ENCODE data around the gene IKZF4.
A peak's percentile ranks its signal among the peaks of the same experiment; 100 is the strongest.
"Not testable (repeated sequence)": the region's sequence is repeated elsewhere in the genome, so short reads cannot be mapped to it uniquely, and the experiment has no call there.

Gene IKZF4

DNA sequence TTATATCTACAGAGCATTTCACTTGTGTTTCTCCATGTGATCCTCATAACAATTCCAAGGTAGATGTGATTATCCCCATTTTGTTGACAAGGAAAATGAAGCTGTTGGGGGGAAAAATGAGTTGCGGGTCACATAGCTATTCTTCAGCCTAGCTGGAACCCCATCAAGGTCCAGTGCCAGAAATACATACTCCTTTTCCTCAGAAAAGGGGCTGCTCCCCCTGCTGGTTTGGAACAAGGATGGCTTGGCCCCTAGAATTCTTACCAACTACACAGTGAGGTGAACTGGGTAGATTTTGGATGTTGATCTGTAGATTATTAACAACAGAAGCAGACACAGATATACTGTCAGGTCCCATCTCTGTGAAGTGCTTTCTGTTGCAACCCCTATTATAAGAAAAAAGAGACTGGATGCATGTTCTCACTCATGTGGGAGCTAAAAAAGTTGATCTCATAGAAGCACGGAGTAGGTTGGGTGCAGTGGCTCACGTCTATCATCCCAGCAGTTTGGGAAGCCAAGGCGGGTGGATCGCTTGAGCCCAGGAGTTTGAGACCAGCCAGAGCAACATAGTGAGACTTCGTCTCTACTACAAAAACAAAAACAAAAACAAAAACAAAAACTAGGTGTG is 8.9 kb downstream of the IKZF4 start:
- TF ChIP-seq TAF1 (IDR thresholded peaks at IDR 0.05; ENCODE audit: borderline replicate concordance, low read depth, low read length) (no peak), POLR2AphosphoS5 (IDR thresholded peaks at IDR 0.05; ENCODE audit: low read depth, low read length) (no peak), POLR2A (IDR thresholded peaks at IDR 0.05; ENCODE audit: low read depth, low read length) (no peak)
- FAIRE-seq = no peak
- DNase-seq (ENCODE audit: insufficient read length) = peak; percentile 36

DNA sequence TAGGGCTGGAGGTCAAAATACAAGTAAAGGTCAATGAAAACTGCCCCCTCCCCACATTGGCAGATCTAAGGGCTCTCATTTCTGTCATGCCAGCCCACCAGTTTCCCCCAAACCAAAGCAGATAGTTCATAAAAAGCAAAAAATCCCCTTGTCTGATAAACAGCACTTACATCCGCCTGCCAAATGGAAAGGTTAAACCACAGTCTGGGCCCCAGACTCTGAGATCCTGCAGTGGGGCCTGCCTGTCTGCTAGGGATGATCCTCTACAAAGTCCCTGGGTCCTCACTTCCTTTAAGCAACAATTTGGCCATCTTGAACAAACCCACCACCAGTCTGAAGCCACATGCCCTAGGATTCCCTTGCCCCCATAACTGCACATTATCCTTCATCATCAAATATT is 11.1 kb downstream of the IKZF4 start:
- FAIRE-seq (no peak), DNase-seq (ENCODE audit: insufficient read length) (no peak)
- TF ChIP-seq TAF1 (IDR thresholded peaks at IDR 0.05; ENCODE audit: borderline replicate concordance, low read depth, low read length) (no peak), POLR2A (IDR thresholded peaks at IDR 0.05; ENCODE audit: low read depth, low read length) (no peak), POLR2AphosphoS5 (IDR thresholded peaks at IDR 0.05; ENCODE audit: low read depth, low read length) (no peak)

DNA sequence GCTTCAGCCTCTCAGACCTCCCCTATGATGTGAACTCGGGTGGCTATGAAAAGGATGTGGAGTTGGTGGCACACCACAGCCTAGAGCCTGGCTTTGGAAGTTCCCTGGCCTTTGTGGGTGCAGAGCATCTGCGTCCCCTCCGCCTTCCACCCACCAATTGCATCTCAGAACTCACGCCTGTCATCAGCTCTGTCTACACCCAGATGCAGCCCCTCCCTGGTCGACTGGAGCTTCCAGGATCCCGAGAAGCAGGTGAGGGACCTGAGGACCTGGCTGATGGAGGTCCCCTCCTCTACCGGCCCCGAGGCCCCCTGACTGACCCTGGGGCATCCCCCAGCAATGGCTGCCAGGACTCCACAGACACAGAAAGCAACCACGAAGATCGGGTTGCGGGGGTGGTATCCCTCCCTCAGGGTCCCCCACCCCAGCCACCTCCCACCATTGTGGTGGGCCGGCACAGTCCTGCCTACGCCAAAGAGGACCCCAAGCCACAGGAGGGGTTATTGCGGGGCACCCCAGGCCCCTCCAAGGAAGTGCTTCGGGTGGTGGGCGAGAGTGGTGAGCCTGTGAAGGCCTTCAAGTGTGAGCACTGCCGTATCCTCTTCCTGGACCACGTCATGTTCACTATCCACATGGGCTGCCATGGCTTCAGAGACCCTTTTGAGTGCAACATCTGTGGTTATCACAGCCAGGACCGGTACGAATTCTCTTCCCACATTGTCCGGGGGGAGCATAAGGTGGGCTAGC is 13.9 kb downstream of the IKZF4 start:
- FAIRE-seq (no peak), DNase-seq (ENCODE audit: insufficient read length) (no peak)
- TF ChIP-seq POLR2A (IDR thresholded peaks at IDR 0.05; ENCODE audit: low read depth, low read length) (no peak), TAF1 (IDR thresholded peaks at IDR 0.05; ENCODE audit: borderline replicate concordance, low read depth, low read length) (no peak), POLR2AphosphoS5 (IDR thresholded peaks at IDR 0.05; ENCODE audit: low read depth, low read length) (no peak)

DNA sequence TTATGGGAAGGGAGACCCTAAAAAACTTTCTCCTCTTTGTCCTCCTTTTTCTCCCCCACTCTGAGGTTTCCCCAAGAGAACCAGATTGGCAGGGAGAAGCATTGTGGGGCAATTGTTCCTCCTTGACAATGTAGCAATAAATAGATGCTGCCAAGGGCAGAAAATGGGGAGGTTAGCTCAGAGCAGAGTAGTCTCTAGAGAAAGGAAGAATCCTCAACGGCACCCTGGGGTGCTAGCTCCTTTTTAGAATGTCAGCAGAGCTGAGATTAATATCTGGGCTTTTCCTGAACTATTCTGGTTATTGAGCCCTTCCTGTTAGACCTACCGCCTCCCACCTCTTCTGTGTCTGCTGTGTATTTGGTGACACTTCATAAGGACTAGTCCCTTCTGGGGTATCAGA is 16.3 kb downstream of the IKZF4 start:
- FAIRE-seq (no peak), DNase-seq (ENCODE audit: insufficient read length) (no peak)
- TF ChIP-seq POLR2A (IDR thresholded peaks at IDR 0.05; ENCODE audit: low read depth, low read length) = no peak
- no peak for TF ChIP-seq TAF1 (IDR thresholded peaks at IDR 0.05; ENCODE audit: borderline replicate concordance, low read depth, low read length)
- no peak for TF ChIP-seq POLR2AphosphoS5 (IDR thresholded peaks at IDR 0.05; ENCODE audit: low read depth, low read length)

DNA sequence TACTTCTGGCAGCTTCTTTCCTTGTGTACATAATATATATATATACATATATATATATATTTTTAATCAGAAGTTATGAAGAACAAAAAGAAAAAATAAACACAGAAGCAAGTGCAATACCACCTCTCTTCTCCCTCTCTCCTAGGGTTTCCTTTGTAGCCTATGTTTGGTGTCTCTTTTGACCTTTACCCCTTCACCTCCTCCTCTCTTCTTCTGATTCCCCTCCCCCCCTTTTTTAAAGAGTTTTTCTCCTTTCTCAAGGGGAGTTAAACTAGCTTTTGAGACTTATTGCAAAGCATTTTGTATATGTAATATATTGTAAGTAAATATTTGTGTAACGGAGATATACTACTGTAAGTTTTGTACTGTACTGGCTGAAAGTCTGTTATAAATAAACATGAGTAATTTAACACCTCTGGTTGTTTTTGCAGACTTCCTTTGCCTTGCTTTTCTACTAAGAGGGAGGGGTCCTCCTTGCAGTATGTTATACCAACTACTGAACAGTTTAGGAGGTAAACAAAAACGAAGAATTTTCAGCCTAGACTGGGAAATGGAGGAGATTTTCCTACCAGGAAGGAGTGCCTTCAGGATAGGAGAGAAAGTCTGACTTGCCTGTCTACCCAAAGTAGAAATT is 17.3 kb downstream of the IKZF4 start:
- DNase-seq (ENCODE audit: insufficient read length) (no peak), FAIRE-seq (no peak)
- TF ChIP-seq POLR2A (IDR thresholded peaks at IDR 0.05; ENCODE audit: low read depth, low read length) = no peak
- TF ChIP-seq POLR2AphosphoS5 (IDR thresholded peaks at IDR 0.05; ENCODE audit: low read depth, low read length) = no peak
- TF ChIP-seq TAF1 (IDR thresholded peaks at IDR 0.05; ENCODE audit: borderline replicate concordance, low read depth, low read length) = no peak

DNA sequence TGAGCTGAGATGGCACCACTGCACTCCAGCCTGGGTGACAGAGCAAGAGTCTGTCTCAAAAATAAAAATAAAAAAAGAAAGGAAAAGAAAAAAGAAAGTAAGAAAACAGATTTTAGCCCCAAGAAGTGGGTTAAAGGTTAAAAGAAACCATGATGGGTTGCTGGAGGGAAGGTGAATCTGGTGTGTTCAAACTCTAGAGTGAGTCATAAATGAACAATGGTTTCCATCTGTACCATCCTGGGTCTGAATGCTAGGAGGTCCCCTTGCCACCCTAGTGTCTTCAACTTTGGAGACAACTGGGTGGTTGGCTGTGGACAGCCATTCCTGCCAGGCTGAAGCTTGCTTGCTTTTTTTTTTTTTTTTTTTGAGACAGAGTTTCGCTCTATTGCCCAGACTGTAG is 19.3 kb downstream of the IKZF4 start:
- no peak for DNase-seq (ENCODE audit: insufficient read length)
- no peak for FAIRE-seq
- no peak for TF ChIP-seq POLR2AphosphoS5 (IDR thresholded peaks at IDR 0.05; ENCODE audit: low read depth, low read length)
- TF ChIP-seq TAF1 (IDR thresholded peaks at IDR 0.05; ENCODE audit: borderline replicate concordance, low read depth, low read length) = no peak
- no peak for TF ChIP-seq POLR2A (IDR thresholded peaks at IDR 0.05; ENCODE audit: low read depth, low read length)

DNA sequence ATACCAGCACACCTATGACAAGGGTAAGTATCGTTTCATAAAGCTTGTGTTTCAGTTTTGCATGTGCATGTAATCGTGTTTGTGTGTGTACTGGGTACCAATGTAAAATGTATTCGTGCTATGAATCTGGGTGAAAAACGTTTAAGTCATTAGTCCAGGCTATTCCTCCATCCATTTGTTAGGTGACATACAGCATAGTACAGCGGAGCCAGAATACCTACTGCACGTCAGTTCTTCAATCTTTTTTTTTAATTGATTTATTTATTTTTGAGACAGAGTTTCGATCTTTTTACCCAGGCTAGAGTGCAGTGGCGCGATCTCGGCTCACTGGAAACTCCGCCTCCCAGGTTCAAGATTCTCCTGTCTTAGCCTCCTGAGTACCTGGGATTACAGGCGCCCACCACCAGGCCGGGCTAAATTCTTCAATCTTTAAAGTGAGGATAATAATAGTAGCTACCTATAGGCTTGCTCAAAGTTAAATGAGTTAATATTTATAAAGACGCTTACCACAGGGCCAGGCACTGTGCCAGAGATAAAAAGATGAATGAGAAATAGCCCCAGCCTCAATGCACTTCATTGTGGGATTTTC is 20.2 kb downstream of the IKZF4 start:
- FAIRE-seq (no peak), DNase-seq (ENCODE audit: insufficient read length) (no peak)
- TF ChIP-seq POLR2A (IDR thresholded peaks at IDR 0.05; ENCODE audit: low read depth, low read length) (no peak), TAF1 (IDR thresholded peaks at IDR 0.05; ENCODE audit: borderline replicate concordance, low read depth, low read length) (no peak), POLR2AphosphoS5 (IDR thresholded peaks at IDR 0.05; ENCODE audit: low read depth, low read length) (no peak)

DNA sequence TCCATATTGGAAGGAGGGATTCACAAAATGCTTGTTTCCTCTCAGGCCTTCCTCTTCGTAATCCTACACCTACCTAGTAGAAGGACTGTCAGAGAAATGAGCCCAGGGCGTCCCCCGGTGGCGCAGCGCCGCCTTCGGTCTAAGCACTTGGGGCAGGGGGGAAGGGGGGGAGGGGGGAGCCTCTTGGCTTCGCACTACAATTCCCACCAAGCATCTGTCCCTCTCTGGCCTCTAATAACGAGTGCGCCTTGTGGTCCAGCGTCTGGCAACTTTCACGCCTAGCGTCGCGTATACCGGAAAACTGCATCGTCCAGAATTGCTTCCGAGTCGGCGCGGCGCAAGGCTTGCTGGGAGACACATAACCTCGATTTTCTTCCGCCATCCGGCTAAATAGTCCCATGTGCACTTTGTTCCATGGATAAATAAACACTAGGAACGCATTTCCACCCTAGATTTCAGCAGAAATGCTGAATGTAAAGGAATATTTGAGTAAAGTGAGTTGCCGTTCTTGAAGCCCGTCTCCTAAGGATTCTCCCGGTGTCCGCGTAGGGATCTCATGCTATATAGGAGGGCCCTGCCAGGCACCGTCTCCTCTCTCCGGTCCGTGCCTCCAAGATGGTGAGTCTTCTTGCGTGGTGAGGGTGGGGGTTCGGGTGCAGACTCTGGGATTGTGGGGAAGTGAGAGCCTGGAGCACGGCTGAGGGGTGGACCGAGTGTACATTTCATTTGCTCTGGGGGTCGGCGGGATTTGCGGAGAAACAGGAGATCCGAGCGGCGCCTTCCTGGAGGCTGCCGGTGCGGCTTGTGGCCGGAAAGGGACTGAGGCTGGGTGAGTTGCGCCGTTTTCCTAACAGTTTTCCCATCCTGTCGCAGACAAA is 20.9 kb downstream of the IKZF4 start, which contains the start of gene RPS26:
Gene RPS26 (plus strand): TSS at position 367 of the 878 bp plus-strand sequence. CDS start 249 bp downstream, at position 616.
- TF ChIP-seq POLR2A (IDR thresholded peaks at IDR 0.05; ENCODE audit: low read depth, low read length) = peak; percentile 100
- TF ChIP-seq TAF1 (IDR thresholded peaks at IDR 0.05; ENCODE audit: borderline replicate concordance, low read depth, low read length) = peak; percentile 99
- TF ChIP-seq POLR2AphosphoS5 (IDR thresholded peaks at IDR 0.05; ENCODE audit: low read depth, low read length) = peak; percentile 100
- FAIRE-seq = peak; percentile 94
- peak; percentile 63 for DNase-seq (ENCODE audit: insufficient read length)

DNA sequence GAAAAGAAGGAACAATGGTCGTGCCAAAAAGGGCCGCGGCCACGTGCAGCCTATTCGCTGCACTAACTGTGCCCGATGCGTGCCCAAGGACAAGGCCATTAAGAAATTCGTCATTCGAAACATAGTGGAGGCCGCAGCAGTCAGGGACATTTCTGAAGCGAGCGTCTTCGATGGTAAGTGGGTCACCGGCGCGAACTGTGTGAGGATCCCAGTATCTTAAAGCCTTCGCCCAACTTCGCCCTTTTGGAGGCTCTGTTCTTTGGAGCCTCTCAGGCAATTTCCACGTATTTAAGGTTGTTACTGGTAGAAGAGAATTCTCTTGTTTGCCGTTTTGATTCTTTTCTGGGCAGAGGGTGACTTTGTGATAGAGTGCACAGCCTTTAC is 21.6 kb downstream of the IKZF4 start:
- FAIRE-seq; DNase-seq (ENCODE audit: insufficient read length): not testable (repeated sequence)

DNA sequence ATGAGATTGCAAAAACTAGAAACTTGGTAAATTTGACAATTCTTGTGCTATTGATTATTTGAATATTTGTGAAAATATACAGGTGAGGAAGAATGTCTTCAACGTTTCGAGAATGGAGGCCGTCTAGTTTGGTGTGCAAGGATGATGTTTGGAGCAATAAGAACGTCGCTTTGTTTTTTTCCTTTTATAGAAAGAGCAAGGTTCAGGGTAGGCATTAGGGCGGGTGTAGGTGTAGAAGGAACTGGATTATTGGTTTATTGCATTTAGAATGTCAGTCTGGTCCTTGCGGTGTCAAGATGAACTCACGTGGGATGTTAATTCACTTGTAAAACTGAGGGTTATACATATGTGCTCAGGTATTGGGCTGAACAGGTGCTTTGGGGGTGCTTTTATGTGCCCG is 22.0 kb downstream of the IKZF4 start:
- FAIRE-seq = no peak
- no peak for DNase-seq (ENCODE audit: insufficient read length)
- TF ChIP-seq POLR2AphosphoS5 (IDR thresholded peaks at IDR 0.05; ENCODE audit: low read depth, low read length) (no peak), POLR2A (IDR thresholded peaks at IDR 0.05; ENCODE audit: low read depth, low read length) (no peak), TAF1 (IDR thresholded peaks at IDR 0.05; ENCODE audit: borderline replicate concordance, low read depth, low read length) (no peak)
